Measurements from ENCODE around the gene TSKU.
A peak's percentile ranks its signal among the peaks of the same experiment; 100 is the strongest.

Gene TSKU

DNA sequence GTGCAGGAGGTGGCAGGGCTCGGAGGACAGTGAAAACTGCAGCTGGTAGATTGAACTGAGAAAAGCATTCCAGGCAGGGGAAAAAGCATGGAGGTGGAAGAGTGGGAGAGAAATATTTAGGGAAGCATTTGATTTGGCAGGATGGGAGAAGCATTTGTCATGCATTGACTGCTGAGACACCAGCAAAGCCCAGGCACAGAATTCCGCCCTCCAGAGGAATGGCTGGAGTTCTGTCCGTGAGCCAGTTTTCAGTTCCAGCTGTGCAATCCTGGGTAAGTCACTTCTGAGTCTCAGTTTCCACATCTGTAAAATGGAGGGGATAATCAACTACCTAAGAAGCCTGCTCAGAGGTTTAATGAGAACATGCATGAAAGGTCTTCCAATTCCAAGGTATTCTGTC, 4.3 kb upstream of the TSKU start:
- Histone ChIP-seq H3K36me3 (ENCODE audit: insufficient read depth, low read length) (no peaks in the 10 kb centered on the region; the same call in 1 of the 2 replicates), H3K9ac (ENCODE audit: low read depth, low read length) (no peak overlapping the region), H3K4me3 (ENCODE audit: low read depth in 1 of 2, low read length in 2 of 2) (no peak overlapping the region), H3K9me3 (ENCODE audit: insufficient read depth, low read length, severe bottlenecking) (peaks cover 5% of the 10 kb centered on the region), H4K20me1 (ENCODE audit: insufficient read depth, low read length) (0 out of 2 replicates have a peak, but pooled peaks cover under 1% of the 10 kb centered on the region), H2AFZ (ENCODE audit: low read depth, low read length) (no peak overlapping the region), H3K27me3 (ENCODE audit: insufficient read depth, low read length, poor library complexity) (no peaks in the 10 kb centered on the region), H3K4me2 (ENCODE audit: insufficient read depth, low read length) (no peak overlapping the region), H3K27ac (ENCODE audit: low read length) (no peak overlapping the region), H3K4me1 (ENCODE audit: insufficient read depth, low read length) (peaks cover 17% of the 10 kb centered on the region), H3K79me2 (ENCODE audit: insufficient read depth, low read length) (0 out of 2 replicates have a peak, but pooled peaks cover 3% of the 10 kb centered on the region)
- DNase-seq = no peak
- no peak for TF ChIP-seq EZH2 (IDR thresholded peaks at IDR 0.05; ENCODE audit: borderline replicate concordance, low read depth, low read length, severe bottlenecking)
- TF ChIP-seq, protein P1, sequence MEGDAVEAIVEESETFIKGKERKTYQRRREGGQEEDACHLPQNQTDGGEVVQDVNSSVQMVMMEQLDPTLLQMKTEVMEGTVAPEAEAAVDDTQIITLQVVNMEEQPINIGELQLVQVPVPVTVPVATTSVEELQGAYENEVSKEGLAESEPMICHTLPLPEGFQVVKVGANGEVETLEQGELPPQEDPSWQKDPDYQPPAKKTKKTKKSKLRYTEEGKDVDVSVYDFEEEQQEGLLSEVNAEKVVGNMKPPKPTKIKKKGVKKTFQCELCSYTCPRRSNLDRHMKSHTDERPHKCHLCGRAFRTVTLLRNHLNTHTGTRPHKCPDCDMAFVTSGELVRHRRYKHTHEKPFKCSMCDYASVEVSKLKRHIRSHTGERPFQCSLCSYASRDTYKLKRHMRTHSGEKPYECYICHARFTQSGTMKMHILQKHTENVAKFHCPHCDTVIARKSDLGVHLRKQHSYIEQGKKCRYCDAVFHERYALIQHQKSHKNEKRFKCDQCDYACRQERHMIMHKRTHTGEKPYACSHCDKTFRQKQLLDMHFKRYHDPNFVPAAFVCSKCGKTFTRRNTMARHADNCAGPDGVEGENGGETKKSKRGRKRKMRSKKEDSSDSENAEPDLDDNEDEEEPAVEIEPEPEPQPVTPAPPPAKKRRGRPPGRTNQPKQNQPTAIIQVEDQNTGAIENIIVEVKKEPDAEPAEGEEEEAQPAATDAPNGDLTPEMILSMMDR (IDR thresholded peaks at IDR 0.05; ENCODE audit: borderline replicate concordance, extremely low read depth, low read length, poor library complexity, severe bottlenecking) = no peak
- no peak for ATAC-seq (ENCODE audit: insufficient read depth, low read depth)

DNA sequence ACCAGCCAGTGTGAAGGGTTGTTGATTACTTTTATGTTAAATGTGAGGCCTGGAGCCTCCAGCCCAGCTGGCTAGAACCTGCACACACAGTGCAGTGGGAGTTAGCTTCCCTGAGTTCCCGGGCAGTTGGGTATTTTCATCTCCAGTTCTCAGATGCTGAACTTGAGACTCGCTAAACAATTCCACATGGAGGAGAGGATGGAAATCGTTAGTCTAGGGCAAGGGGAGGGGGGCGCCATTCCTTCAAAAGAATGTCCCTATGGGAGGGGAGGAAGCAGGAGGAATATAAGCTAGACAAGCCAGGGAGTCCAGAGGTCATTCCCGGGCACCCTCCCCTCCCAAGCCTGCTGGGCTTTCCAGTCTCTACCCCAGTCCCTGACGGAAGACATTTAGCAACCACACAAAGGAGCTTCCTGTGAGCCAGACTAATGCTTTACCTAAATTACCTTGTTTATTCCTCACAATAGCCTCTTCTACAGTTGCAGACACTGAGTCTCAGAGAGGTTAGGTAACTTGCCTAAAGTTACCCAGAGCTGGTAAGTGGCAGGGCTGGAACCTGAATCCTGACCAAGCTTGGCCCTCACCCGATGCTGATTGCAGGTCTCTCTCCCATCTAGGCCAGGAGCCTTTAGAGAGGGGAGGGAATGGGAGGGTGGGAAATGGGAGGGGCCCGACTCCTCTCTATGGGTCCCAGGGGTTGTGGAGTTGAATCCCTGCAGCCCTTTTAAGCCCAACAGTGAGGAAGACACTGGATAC, 1.9 kb upstream of the TSKU start:
- Histone ChIP-seq H3K36me3 (ENCODE audit: insufficient read depth, low read length) (no peaks in the 10 kb centered on the region; the same call in 1 of the 2 replicates), H4K20me1 (ENCODE audit: insufficient read depth, low read length) (peaks cover 16% of the 10 kb centered on the region; the same call in 1 of the 2 replicates), H3K9ac (ENCODE audit: low read depth, low read length) (0 out of 2 replicates have a peak overlapping the region, but pooled peaks have one; percentile 83), H3K79me2 (ENCODE audit: insufficient read depth, low read length) (0 out of 2 replicates have a peak, but pooled peaks cover 9% of the 10 kb centered on the region), H2AFZ (ENCODE audit: low read depth, low read length) (no peak overlapping the region), H3K9me3 (ENCODE audit: insufficient read depth, low read length, severe bottlenecking) (peaks cover 4% of the 10 kb centered on the region), H3K4me3 (ENCODE audit: low read depth in 1 of 2, low read length in 2 of 2) (no peak overlapping the region), H3K4me2 (ENCODE audit: insufficient read depth, low read length) (peak overlapping the region; percentile 83), H3K27ac (ENCODE audit: low read length) (no peak overlapping the region), H3K27me3 (ENCODE audit: insufficient read depth, low read length, poor library complexity) (no peaks in the 10 kb centered on the region), H3K4me1 (ENCODE audit: insufficient read depth, low read length) (peaks cover 32% of the 10 kb centered on the region)
- DNase-seq = no peak
- ATAC-seq (ENCODE audit: insufficient read depth, low read depth) = no peak
- TF ChIP-seq EZH2 (IDR thresholded peaks at IDR 0.05; ENCODE audit: borderline replicate concordance, low read depth, low read length, severe bottlenecking) = no peak
- TF ChIP-seq, protein P1 (IDR thresholded peaks at IDR 0.05; ENCODE audit: borderline replicate concordance, extremely low read depth, low read length, poor library complexity, severe bottlenecking) = no peak

DNA sequence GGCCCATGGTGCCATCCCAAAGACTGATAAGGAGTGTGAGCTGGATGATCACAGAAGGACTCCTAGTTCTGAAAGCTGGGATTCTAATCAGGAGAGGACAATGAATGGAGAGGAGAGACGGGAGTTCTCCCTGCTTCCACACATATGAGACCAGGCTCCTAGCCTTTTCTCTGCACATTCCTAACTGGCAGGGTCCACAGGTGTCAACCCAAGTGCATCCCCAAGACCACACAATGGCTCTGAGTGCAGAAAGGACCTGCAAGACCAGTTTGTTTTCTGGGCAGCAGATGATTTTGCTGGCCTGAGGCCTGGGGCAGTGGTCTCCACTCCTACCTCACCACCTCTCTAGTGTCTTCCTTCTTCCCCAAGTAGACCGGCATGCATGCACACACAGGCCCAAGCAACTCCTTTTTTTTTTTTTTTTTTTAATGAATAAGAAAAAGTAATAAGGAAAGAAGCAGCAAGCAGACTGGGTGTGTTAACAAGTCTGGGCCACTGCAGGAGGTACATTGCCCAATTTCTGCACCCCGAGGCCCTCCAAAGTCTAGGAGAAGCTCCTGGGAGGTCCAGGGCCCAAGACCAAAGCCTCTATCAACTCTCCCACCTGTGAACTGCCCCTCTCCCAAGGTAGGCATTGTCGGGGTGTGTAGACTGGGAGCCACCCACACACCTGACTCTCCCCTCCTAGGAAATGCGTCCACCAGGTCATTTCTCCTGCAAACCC, 1.2 kb upstream of the TSKU start:
- peak overlapping the region; percentile 90 for H2AFZ ChIP-seq (ENCODE audit: low read depth, low read length)
- DNase-seq = no peak
- H3K9ac ChIP-seq (ENCODE audit: low read depth, low read length) = peak overlapping the region; percentile 83
- H4K20me1 ChIP-seq (ENCODE audit: insufficient read depth, low read length) = peaks cover 23% of the 10 kb centered on the region; the same call in 1 of the 2 replicates
- H3K27ac ChIP-seq (ENCODE audit: low read length) = peak overlapping the region; percentile 81
- H3K27me3 ChIP-seq (ENCODE audit: insufficient read depth, low read length, poor library complexity) = no peaks in the 10 kb centered on the region
- TF ChIP-seq, protein P1 (IDR thresholded peaks at IDR 0.05; ENCODE audit: borderline replicate concordance, extremely low read depth, low read length, poor library complexity, severe bottlenecking) = no peak
- no peak for TF ChIP-seq EZH2 (IDR thresholded peaks at IDR 0.05; ENCODE audit: borderline replicate concordance, low read depth, low read length, severe bottlenecking)
- H3K4me3 ChIP-seq (ENCODE audit: low read depth in 1 of 2, low read length in 2 of 2) = peak overlapping the region; percentile 59 to 74; a peak in 3 of 4 replicates
- H3K4me1 ChIP-seq (ENCODE audit: insufficient read depth, low read length) = peaks cover 32% of the 10 kb centered on the region
- no peaks in the 10 kb centered on the region; the same call in 1 of the 2 replicates for H3K36me3 ChIP-seq (ENCODE audit: insufficient read depth, low read length)
- H3K9me3 ChIP-seq (ENCODE audit: insufficient read depth, low read length, severe bottlenecking) = no peaks in the 10 kb centered on the region
- H3K79me2 ChIP-seq (ENCODE audit: insufficient read depth, low read length) = 0 out of 2 replicates have a peak, but pooled peaks cover 9% of the 10 kb centered on the region
- no peak for ATAC-seq (ENCODE audit: insufficient read depth, low read depth)
- peak overlapping the region; percentile 83 for H3K4me2 ChIP-seq (ENCODE audit: insufficient read depth, low read length)
